Raji (cell line): ENCODE results near the gene SLIT3.

Experiments used
- POLR2A ChIP-seq: IDR thresholded peaks from 2 replicates; pipeline ENCODE4 v1.6.1; 2011; ENCODE audit warnings: low read depth, low read length, control low read depth; ENCODE audit not compliant: insufficient read depth

SLIT3 gene

DNA sequence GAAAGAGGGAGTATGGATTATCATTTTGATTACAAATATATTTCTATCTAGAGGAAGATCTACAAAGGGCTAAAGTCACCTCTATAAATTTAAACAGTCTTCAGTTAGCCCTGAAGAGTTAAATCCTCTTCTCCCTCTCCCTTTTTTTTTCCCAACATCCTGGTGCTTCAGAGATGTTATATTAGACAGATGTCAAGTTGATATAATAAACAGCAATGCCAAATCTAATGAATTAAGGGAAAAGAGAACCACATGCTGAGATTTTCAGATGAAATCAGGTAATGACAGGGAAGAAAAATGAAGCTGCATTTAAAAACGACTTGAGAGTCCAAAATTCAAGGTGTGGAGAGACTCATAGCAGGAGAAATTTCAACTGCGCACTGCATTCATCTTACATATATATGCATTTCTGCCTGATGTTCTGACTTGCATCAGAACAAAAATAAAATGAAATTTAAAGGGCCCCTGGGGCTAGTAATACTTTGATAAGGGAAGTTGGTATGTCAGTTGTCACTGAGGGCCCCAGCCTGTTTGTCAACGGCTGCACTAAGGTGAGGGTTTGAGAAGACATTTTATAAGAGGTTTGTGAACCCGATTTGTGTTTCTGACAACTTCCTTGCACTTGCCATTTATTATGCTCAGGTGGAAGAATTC is 382.9 kb downstream of the SLIT3 start:
- no peak for TF ChIP-seq POLR2A

DNA sequence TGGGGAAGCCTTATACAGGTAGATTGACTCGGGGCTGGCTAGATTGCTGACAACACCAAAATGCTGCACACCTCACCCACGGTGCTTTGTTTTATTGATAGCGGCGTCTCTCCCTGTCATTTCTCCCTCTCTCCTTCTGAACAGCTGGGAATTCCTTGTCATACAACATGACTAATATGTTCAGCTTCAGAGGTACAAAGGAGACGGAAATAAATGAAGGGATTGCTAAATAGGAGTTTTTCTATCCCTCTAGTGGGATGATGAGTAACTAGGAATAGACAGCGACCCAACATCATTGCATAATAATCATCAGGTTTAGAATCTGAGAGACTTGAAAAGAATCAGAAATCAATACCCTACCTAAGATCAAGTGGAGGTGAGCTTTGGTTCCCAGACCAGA is 384.1 kb downstream of the SLIT3 start:
- TF ChIP-seq POLR2A = no peak

DNA sequence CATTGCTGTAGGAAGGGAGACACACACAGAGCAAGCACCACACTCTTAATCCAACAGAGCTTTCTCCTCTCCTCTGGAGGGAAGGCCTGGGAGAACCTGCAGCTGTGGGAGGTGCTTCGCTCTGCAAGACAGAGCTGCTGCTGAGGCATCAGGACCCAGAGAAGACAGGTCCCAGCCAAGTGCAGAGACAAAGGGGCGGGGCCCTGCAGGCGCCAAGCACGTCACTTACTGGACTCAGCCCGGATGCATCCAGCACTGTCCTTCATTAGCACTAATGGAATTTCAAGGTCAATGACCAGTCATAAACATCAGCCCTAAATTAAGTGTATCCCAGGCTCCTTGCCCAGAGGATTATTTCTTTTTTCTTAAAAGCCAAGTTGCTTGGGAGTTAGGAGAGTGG is 384.7 kb downstream of the SLIT3 start:
- TF ChIP-seq POLR2A = no peak

DNA sequence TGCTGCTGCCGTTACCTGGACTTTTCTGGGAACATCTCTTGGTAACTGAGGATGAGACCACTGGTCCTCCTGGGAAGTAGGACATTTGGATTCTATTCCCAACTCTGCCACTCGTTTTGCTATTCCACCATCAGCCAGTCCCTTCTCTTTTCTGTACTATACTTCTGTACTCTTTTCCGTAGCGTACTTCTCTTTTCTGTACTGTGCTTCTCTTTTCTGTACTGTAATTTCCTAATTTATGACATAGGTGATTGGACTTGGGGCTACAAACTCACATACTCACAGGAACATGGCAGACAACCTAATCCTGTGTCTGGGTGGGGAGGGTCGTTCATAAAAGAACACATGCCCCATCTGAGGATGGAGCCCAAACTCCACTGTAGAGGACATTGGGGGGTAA is 386.4 kb downstream of the SLIT3 start:
- no peak for TF ChIP-seq POLR2A

DNA sequence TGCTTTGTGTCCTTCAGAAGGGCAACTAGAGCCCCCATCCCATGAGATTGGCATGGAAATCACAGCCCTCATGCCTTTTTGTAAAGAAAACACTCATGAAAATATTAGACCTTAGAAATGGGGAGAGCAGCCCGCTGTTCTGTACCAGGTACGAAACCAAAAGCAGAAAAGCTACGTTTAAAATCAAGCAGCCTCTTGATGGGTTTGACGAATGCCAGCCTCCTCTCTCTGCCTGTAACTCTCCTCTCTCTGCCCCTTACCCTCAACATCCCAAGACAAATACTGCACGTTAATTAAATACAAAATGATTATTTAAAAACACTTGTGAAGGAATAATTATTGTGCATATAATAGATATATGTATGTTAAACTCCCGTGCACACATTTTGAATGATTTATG is 390.1 kb downstream of the SLIT3 start:
- TF ChIP-seq POLR2A = no peak

DNA sequence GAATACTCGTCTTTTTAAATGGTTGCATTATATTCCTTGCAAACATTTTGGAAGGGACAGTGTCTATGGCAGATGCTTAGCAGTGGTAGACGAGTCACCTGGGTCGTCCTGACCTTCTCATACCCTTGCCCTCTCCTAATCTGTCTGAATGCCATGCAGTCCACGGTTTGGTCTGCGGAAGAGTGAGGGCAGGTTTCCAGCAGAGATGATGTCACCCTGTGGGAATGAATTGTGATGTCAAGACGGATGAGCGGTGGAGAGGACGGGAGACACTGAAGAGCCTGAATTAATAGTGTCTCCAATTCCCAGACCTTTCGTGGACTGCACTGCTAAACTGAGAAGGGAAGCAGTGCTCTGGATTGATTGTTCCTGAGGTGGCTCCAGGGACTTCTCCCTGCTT is 392.7 kb downstream of the SLIT3 start:
- no peak for TF ChIP-seq POLR2A

DNA sequence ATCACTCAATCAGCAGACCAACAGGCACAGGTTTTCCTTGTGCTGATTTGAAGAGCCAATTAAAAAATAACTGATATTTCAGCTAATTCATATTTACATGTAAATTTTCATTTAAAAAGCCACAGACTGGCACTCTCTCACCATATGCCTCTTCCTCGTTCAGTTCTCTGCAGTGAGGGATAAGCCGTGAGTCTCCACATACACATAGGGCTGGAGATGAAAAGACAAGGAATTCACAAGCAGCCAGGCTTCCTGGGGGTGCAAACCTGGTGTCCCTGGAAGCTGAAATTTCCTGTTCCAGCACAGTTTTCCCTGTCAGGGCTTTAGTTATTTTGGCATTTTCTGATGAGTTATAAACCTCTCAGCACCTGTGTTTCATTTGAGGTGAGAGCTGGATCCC is 397.9 kb downstream of the SLIT3 start:
- no peak for TF ChIP-seq POLR2A

DNA sequence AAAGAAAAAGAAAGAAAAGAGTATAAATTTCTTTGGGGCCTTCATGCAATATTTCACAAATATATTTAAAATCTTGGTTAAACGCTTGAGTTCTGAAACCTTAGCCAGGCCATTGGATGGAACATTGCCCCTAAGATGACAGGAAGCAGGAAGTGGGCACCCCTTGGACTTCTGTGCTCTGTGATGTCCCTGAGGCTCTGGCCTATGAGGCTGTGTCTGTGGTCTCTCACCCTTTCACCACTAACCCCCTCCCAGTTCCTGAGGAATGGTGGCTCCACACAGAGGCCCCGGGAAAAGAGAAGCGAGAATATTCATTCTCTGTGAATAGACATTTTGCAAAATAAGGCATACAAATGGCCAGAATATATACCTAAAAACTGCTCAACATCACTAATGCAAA is 401.3 kb downstream of the SLIT3 start:
- no peak for TF ChIP-seq POLR2A

DNA sequence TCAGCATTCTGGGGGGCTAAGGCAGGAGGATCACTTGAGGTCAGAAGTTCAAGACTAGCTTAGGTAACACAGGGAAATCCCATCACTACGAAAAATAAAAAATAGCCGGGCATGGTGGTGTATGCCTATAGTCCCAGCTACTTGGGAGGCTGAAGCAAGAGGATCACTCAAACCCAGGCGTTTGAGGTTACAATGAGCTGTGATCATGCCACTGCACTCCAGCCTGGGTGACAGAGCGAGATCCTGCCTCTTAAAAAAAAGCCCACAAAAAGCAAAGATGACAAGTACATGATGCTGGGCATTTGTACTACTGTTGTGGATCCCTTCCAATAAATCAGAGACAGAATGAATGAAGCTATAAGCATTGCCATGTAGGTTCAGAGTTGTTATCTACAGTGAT is 401.7 kb downstream of the SLIT3 start:
- no peak for TF ChIP-seq POLR2A

DNA sequence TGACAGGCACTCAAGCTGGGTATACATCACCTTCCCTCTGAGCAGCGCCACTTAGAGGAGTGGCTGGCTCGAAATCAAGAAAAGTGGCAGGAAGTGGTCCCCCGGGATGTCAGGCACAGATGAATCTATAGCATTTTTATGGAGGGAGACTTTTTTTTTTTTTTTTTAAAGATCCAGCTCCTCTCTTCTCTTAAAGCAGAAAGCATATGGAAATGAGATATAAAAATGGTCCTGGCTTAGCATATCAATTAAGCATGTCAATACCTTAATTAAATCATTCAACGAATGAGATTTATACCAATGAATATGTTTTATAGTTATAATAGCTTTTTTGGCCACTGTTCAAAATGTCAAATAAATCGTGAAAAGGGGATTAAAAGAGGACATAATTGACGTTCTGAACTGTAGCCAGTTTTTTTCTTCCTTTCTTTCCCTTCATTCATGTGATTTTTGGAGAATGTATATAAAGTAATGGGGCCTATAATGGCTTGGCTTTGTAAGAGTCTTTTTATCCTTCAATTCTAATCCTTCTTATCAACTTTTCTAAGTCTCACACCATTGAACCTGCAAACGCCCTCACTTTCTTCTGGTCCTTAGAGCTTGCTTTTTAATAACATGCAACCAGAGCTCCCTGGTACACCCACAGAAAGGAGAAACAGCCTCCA is 402.6 kb downstream of the SLIT3 start:
- TF ChIP-seq POLR2A = no peak

DNA sequence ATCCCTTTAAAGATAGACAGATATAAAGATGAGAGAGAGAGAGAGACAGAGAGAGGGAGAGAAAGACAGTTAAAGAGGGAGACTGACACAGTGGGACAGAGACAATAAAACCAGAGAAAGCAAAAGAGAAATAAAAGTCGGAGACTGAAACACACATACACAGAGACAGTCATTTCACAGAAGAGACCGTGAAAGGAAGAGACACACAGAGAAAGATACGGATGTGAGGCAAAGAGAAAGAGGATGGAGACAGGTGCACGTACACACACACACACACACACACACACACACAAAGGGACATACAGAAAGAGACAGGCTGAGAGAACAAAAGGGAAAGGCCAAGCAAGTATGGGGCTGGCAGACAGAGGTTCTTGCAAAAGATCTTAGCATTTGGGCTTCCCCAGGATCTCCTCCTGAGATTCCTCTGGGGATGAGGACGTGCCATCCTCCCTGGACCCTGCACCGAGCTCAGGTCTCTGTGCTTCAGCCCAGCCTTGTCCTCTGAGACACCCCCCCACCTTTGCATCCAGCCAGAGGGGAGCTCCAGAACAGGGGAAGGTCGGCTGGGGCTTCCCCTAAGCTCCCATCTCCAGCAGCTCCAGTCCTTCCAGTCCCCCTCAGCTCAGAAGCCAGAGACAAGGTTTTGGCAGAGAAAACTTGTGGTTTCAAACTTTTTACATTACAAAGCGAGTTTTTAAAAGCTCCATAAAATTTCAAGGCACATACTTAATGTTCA is 403.4 kb downstream of the SLIT3 start:
- TF ChIP-seq POLR2A = no peak

DNA sequence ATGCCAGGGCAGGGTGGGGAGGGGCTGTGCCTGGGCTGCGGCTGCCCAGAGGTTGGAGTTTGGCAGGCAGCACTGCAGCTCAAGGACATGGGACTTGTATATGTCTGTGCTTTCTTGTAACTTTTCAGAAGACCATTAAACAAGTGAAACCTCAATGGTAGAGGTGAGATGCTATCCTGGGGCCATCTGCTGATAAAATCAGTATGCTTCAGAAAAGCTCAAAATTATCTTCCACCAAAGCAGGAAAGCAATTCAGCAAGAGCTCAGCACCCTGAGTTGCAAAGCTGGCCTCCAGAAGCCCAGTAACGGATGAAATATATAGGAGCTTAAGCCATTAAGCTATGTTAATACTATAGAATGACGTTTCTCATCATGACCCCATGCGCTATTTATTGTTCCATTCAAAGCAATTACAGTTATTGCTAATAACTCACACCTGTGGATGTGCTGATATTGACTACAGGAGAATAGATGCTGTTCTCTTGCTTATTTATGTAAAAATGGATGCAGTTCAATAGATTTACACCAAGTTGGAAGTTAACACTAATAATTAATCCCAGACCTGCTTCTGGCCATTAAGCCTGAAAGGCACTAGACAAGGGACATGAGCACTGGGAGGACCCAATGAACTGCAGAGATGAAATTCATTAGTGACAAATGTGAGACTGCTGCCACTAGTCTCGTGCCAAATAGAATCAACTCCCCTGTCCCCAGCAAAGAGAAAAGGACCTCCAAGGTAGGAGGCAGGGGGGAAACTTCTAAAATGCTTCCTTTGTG is 405.5 kb downstream of the SLIT3 start:
- no peak for TF ChIP-seq POLR2A

DNA sequence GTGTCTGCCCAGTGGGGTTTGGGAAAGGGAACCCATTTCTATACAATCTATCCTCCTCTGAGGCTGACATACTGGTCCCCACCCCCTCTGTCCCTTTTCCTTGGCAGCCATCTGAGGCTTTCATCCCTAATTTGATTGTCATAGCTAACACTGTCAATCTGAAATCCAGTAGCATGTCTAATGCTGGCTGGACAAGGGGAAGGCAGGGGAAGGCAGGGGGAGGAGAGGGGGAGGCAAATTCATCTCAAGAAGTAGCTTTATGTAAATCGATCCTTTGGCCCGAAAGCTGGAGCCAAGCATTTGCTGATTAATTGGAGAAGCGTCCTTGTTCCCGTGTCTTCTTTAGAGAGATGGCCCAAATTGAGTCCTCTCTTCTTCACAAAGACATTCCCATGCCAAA is 407.7 kb downstream of the SLIT3 start:
- no peak for TF ChIP-seq POLR2A

DNA sequence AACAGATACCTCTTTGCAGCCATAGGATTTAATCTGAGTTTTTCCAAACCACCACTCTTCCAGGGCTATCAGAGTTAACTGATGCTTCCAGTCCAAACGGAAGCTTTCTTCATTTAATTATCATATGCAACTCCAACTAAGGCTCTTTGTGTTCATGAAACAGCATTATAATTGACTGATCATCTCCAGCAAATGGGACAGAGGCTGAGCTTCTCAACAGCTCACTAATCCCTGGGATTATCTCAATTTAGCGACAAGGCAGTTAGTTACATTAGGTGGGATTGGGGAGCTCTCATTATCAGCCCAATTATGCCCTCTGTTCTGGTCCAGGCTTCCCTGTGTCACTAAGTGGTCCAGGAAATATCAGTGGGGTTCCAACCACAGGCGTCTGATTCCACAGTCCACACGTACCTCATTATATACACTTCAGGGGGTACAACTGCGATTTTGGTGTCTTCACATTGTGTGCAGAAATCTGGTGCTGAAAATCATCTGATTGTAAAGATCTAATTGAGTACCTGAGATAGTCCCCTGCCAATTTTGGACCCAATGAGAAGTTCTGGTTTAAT is 408.2 kb downstream of the SLIT3 start:
- no peak for TF ChIP-seq POLR2A
